GM03348 (cell line): ENCODE results near the gene CLPSL1.
A peak's percentile ranks its signal among the peaks of the same experiment; 100 is the strongest.
"Not testable (repeated sequence)": the region's sequence is repeated elsewhere in the genome, so short reads cannot be mapped to it uniquely, and the experiment has no call there.

Experiments used
- DNase-seq: peaks from one replicate; pipeline ENCODE4 v3.0.0; 2012; ENCODE audit warnings: low spot score

Gene CLPSL1

GRCh38 chr6:35780719-35781118 is at the start of gene CLPSL1:
TSS of gene CLPSL1 (plus strand) at chr6:35781019. CDS start at chr6:35781111, 92 bp downstream.
- DNase-seq, result no peak

DNA sequence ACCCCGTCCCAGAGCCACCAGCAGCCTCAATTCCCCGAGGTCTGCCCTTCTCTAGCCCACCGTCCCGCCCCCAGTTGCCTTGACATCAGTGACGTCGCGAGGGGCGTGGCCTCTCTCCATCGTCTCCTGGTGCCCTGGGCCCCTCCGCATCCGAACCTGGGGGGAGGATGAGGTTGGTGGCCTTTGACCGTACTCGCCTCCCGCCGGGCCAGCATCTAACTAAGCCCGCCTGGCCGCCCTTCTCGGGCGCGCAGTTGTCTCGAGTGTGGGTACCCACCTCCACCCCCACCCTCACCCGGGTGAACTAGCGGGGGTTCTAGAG is 49.4 kb upstream of the CLPSL1 start:
- DNase-seq, result peak; percentile 89

DNA sequence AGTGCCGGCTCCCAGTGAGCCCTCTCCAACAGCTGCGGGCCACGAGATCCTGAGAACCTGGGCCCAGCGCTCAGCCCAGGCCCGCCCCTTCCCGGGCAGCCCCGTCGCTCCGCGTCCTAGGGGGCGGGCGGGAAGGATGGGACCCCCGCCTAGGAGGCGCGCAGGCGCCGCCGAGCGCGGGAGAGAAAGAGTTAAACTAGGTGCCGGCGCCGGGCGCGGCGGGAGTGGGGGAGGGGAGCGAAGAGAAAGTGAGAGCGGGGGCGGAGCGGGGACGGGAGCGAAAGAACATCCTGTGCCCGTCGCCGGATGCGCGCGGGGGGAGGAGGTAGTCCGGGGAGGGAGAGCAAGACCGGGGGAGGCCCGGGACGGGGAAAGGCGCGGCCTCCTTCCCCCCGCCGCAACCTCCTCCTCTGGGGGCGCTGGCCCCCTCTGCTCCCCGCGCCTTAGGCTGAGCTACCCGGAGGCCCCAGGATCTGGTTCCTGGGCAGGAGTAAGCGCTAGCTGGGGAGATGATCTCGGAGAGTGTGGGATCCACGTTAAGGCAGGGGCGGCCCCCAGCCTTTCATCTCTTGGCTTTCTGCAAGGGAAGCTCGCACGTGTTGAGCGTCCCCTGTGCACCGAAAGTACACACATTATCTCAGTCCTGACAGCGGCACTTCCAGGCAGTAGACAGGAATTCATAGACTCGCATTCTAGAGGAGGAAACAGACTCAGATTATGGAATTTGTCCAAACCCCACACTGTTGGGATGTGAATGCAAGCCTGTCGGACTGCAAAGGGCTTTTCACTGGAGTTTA is 48.9 kb upstream of the CLPSL1 start:
- DNase-seq, result peak; percentile 92

- no peak for DNase-seq
Observed at GRCh38 chr6:35733633-35734032, 47.2 kb upstream of the CLPSL1 start.

DNA sequence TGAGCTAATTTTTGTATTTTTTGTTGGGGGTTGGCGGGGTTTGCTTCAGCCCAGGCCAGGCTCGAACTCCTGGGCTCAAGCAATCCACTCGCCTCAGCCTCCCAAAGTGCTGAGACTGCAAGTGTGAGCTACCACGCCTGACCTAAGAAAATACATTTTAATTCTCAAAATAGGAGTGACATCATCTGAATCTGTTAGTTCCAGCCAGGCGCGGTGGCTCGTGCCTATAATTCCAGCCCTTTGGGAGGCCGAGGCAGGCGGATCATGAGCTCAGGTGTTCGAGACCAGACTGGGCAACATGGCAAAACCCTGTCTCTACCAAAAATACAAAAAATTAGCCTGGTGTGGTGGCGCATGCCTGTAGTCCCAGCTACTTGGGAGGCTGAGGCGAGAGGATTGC is 46.5 kb upstream of the CLPSL1 start:
- not testable (repeated sequence) for DNase-seq

GRCh38 chr6:35735452-35735851 is 45.4 kb upstream of the CLPSL1 start:
- DNase-seq, result no peak

DNA sequence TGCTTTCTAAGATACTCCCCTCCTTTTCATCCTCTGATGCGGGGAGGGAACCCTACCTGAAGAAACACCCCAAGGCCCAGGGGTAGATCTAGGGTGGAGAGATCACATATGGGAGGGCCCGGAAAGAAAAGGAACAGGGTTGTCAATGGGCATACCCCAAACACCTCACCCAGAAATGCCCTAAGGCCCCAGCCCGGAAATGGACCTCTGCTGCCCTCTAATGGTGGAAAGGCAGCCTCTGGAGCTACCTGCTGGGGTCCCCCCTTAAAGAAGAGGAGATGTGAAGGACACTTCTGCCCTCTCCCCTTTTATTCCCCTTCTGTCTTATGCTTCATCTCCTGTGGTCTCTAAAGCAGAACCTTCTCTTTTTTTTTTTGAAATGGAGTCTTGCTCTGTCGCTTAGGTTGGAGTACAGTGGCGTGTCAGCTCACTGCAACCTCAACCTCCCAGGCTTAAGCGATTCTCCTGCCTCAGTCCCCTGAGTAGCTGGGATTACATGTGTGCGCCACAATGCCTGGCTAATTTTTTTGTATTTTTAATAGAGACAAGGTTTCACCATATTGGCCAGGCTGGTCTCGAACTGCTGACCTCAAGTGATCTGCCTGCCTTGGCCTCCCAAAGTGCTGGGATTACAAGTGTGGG is 44.4 kb upstream of the CLPSL1 start:
- DNase-seq, result peak; percentile 83

GRCh38 chr6:35736982-35737412 is 43.8 kb upstream of the CLPSL1 start, which contains the start of gene ARMC12:
TSS of gene ARMC12 (plus strand) at chr6:35737032. CDS start at chr6:35737109, 77 bp downstream.
- no peak for DNase-seq

GRCh38 chr6:35737413-35738211 is 43.2 kb upstream of the CLPSL1 start:
- peak; percentile 90 for DNase-seq

DNA sequence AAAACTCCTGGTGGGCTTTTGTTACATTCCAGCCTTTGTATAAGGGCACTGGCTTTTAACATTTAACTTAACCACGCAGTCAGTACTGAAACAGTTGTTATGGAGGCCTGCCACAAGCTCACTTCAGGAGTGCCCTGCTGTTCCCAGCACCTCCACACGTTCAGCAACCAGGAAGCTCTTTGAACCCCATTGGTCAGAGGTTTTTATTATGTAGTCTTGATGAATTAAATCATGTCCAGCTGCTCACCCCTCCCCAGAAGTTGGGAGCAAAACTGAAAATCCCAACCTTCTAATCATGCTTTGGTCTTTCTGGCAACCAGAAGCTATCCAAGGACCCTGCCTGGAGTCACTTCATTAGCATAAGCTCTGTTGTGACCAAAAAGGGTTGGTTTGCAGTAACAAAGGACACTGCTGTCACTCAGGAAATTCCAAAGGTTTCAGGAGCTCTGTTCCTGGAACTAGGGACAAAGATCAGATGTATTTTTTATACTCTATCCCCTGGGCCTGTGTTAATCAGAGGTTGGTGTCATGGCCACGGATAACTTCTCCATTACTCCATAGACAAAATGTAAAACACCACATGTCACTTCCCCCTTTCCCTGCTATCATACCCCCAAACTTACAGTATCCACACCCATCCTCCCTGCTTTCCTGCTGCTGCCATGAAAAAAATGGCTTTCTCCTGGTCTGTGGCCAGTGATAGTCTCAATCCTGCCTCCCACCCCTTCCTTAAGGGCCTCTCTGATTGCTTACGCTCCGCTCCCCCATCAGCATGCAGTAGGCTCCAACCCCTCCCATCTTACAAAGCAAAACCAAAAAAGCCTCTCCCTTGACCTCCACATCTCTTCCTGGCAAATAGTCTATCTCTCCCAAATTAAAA is 40.9 kb upstream of the CLPSL1 start:
- no peak for DNase-seq

DNA sequence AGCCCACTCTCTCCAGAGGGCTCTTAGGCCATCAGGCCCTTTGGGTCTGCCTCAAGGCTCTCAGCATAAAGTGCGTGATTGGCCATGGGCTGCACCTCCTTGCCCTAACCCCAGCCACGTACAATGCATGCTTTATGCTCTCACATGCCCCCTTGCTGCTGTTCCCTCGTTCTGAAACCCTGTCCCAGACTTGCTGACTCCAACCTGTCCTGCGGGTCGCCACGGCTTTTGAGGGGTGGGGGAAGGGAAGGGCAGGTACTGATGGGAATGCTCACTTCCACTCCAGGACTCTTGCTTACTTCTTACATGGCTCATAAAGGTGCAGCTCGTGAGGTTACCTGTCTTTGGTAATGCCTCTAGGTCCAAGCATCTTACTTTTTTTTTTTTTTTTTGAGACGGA is 38.0 kb upstream of the CLPSL1 start:
- DNase-seq, result no peak

- DNase-seq, result no peak
Observed at GRCh38 chr6:35745509-35745908, 35.3 kb upstream of the CLPSL1 start.

GRCh38 chr6:35746516-35746915 is 34.3 kb upstream of the CLPSL1 start:
- DNase-seq, result no peak

- no peak for DNase-seq
Observed at GRCh38 chr6:35747877-35748276, 32.9 kb upstream of the CLPSL1 start.

- no peak for DNase-seq
Observed at GRCh38 chr6:35750557-35750956, 30.3 kb upstream of the CLPSL1 start.

- DNase-seq, result no peak
Observed at GRCh38 chr6:35751594-35751993, 29.2 kb upstream of the CLPSL1 start.

DNA sequence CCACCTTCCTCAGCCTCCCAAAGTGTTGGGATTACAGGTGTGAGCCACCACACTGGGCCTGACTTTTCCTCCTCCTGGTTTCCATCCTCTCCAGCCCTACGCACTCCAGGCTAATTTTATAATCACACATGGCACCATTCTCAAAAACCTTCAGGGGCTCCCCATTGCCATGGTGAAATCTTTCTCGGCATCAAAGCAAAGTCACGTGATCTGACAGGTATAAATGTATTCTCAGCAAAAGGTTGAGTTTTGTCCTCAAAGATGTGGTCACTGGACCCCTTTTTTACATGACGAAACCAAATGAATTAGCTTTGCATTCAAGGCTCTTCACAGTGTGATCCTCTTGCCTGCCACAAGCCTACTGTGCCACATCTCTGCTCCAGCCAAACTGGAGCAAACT is 28.5 kb upstream of the CLPSL1 start:
- no peak for DNase-seq

- DNase-seq, result no peak
Observed at GRCh38 chr6:35754452-35755277, 26.2 kb upstream of the CLPSL1 start.

- no peak for DNase-seq
Observed at GRCh38 chr6:35755278-35755924, 25.4 kb upstream of the CLPSL1 start.

DNA sequence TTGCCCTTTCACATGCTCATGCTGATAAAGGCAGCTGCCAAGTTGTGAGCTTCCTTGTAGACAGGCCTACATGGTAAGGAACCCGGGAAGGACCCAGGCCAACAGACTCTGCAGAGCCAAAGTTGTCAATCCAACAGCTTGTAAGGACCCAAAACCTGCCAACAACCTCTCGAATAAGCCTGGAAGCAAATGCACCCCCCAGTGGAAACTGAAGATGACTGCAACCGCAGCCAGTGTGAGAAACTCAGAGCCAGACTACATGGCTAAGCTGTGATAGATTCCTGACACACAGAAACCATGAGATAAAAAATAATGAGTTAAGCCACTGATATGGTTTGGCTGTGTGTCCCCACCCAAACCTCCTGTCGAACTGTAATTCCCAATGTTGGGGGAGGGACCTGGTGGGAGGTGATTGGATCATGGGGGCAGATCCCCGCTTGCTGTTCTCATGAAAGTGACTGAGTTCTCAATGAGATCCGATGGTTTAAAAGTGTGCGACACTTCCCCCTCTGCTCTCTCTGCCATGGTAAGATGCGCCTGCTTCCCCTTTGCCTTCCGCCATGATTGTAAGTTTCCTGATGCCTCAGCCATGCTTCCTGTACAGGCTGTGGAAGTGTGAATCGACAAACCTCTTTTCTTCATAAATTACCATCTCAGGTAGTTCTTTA is 23.2 kb upstream of the CLPSL1 start:
- peak; percentile 50 for DNase-seq
